22Rv1 (cell line): ENCODE results near the gene AP5S1.

ENCODE experiments used
- H3K27ac ChIP-seq: fragments of 450-650 bp; 2 replicates; pipeline ENCODE4 v1.5.1; 2017
- ZFX ChIP-seq: fragments of 450-650 bp; IDR thresholded peaks from 2 replicates; pipeline ENCODE4 v1.6.1; 2017; ENCODE audit warnings: antibody characterized with exemption, borderline replicate concordance
- TF ChIP-seq, protein P1 (sequence below): fragments of 450-650 bp; IDR thresholded peaks from 2 replicates; pipeline ENCODE4 v1.5.1; 2017; ENCODE audit warnings: mild to moderate bottlenecking

The AP5S1 gene

DNA sequence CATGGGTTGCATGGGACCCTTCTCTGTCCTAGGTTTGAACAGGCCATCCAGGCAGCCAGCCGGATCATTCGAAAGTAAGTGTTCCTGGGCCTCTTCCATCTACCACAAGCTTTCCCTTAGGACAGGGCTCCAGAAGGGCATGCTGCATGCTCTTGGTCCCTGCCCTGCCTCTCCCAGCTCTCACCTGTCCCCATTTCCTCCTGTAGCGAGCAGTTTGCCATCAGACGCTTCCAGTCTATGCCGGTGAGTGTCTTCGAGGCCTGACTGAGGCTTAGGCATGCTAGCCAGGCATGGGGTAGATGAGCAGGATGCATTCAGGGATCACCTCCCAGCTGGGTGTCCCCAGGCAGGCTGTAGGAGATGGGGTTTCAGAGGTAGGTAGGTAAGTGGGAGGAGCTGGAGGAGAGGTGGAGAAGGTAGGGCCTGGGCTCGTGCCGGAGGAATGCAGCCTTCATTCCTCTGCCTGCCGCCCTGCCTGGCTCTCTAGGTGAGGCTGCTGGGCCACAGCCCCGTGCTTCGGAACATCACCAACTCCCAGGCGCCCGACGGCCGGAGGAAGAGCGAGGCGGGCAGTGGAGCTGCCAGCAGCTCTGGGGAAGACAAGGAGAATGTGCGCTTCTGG, 20.0 kb upstream of the AP5S1 start:
- no peak overlapping the region for H3K27ac ChIP-seq
- TF ChIP-seq, protein P1, sequence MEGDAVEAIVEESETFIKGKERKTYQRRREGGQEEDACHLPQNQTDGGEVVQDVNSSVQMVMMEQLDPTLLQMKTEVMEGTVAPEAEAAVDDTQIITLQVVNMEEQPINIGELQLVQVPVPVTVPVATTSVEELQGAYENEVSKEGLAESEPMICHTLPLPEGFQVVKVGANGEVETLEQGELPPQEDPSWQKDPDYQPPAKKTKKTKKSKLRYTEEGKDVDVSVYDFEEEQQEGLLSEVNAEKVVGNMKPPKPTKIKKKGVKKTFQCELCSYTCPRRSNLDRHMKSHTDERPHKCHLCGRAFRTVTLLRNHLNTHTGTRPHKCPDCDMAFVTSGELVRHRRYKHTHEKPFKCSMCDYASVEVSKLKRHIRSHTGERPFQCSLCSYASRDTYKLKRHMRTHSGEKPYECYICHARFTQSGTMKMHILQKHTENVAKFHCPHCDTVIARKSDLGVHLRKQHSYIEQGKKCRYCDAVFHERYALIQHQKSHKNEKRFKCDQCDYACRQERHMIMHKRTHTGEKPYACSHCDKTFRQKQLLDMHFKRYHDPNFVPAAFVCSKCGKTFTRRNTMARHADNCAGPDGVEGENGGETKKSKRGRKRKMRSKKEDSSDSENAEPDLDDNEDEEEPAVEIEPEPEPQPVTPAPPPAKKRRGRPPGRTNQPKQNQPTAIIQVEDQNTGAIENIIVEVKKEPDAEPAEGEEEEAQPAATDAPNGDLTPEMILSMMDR = no peak
- TF ChIP-seq ZFX = no peak

DNA sequence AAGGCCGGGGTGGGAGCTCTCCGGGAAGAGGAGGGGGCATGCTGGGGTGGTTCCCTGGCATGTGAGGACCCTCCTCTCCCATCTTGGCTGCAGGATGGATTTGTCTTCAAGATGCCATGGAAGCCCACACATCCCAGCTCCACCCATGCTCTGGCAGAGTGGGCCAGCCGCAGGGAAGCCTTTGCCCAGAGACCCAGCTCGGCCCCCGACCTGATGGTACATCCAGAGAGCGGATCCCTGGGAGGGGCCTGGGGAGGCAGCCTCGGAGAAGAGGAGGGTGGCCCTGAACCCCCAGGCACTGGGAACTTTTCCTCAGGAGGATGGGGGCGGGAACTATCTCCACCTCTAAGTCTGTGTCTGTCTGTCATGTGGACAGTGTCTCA, 19.5 kb upstream of the AP5S1 start:
- H3K27ac ChIP-seq = no peak overlapping the region
- no peak for TF ChIP-seq ZFX
- TF ChIP-seq, protein P1 = no peak

DNA sequence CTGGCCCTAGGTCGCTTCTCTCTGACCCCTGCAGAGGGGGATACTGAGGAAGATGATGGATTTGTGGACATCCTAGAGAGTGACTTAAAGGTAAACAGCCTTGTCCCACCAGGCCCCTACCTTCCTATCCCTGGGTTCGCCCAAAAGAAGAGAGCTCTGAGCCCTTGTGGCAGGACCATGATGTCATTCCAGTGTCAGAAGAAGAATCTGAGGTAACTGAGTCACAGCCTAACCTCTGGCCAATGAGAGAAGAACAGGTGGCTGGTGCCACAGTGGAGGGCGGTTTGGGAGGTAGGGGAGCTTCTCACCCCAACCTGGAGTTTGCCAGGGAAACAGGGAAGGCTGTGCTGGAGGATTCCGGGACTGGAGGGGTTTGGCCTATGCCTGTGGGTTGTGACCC, 19.0 kb upstream of the AP5S1 start:
- H3K27ac ChIP-seq = 0 out of 2 replicates have a peak overlapping the region, but pooled peaks have one; percentile 4
- no peak for TF ChIP-seq ZFX
- TF ChIP-seq, protein P1 = no peak

DNA sequence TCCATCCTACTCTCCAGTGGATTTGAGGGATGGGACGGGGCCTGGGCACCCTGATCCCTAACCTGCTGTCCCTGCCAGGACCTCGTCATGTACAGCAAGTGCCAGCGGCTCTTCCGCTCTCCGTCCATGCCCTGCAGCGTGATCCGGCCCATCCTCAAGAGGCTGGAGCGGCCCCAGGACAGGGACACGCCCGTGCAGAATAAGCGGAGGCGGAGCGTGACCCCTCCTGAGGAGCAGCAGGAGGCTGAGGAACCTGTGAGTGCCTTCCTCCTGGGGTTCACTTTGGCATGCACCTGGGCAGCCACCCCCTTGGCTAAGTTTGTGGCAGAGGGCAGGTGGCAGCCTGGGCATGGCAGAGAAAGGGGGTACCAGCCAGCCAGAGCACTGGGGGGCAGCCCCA, 18.5 kb upstream of the AP5S1 start:
- 0 out of 2 replicates have a peak overlapping the region, but pooled peaks have one; percentile 4 for H3K27ac ChIP-seq

DNA sequence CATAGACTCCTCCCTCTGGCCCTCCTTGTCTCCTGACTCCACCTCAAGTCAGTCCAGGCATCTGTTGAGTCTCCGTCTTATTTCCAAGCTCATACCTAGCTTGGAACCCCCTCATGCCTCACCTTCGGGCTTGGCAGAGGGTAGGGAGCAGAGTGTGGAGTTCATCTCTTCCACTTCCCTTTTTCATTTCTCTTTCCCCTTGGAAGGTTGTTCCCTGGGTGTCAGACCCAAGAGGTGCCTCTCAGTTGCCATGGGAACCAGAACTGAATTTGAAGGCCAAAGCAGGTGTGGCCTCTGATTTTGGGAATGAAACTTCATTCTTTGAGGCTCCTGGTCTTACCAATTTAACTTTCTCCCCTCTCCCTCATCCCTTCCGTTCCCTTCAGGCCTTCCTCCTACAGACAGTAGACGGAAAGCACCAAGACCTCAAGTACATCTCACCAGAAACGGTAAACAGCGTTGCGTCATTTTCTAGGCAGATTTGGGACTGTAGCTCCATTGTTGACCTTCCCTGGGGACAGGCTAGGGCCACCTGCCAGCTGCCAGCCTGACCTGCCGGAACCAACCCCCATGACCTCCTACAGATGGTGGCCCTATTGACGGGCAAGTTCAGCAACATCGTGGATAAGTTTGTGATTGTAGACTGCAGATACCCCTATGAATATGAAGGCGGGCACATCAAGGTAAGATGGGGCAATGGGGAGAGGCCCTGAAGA, 17.7 kb upstream of the AP5S1 start:
- 0 out of 2 replicates have a peak overlapping the region, but pooled peaks have one; percentile 5 for H3K27ac ChIP-seq
- no peak for TF ChIP-seq ZFX
- TF ChIP-seq, protein P1 = no peak

More for the DNA sequence above, 18.5 kb upstream of the AP5S1 start:
- TF ChIP-seq, protein P1 = no peak
- no peak for TF ChIP-seq ZFX

DNA sequence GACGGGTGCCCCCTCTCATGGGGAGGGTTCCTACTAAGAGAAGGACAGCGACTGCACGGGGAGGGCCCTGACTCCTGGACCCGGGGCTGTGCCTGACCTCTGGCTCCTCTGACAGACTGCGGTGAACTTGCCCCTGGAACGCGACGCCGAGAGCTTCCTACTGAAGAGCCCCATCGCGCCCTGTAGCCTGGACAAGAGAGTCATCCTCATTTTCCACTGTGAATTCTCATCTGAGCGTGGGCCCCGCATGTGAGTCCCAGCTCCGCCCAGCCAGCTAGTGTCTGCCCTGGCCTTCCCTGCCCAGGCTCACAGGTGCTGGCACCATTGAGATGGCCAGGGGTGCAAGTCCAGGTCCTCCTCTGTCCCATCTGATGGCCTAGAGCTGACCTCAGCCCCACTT, 17.1 kb upstream of the AP5S1 start:
- TF ChIP-seq ZFX = no peak
- TF ChIP-seq, protein P1 = no peak
- 0 out of 2 replicates have a peak overlapping the region, but pooled peaks have one; percentile 5 for H3K27ac ChIP-seq

DNA sequence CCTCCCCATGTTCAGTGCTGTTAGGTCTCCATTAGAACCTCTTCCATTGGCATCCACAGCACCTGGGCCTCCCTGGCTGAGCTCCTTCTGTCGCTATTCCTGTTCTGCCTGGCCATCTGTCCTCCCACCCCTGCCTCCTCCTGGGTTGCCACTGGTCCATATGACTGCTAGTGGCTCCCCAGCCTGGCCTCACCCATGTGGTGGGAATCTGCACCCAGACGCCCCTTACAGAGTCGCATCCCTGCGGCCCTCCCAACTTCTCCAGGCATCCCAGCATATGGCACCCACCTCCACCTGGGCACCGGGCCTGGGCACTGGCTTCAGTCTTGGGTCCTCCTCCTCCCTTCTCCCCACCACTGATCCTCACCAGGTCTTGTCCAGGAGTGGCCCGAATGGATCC, 16.5 kb upstream of the AP5S1 start:
- TF ChIP-seq, protein P1 = no peak
- no peak for TF ChIP-seq ZFX
- 0 out of 2 replicates have a peak overlapping the region, but pooled peaks have one; percentile 99 for H3K27ac ChIP-seq
